ENCODE data around the gene CELSR1.

GRCh38 chr22:46484156-46484860, 53.1 kb downstream of the CELSR1 start:
- TF ChIP-seq CTCF (conservative IDR thresholded peaks at IDR 0.05 in 1 of 2, IDR thresholded peaks at IDR 0.05 in 1 of 2; ENCODE audit: low read depth in 1 of 2, low read length in 2 of 2) (no peak), EZH2 (IDR thresholded peaks at IDR 0.05; ENCODE audit: low read length, missing control alignments) (no peak)
